Suprapubic skin (tissue), 4 donors: ENCODE measurements around the gene C19orf12. TPM values are rescaled to one million over a fixed set of nuclear protein-coding genes. Genes with fewer than 3 reads are reported as not detected.
A peak's percentile ranks its signal among the peaks of the same experiment; 100 is the strongest.

Experiments
- DNase-seq, 2 donors: peaks; one replicate each; pipeline ENCODE4 v3.0.0-alpha.2; 2019; ENCODE audit warnings: low spot score in 2 of 2
- H3K27ac ChIP-seq: fragments of 200-600 bp; sonication (generic); one replicate; pipeline ENCODE4 v1.5.1; 2019
- H3K27me3 ChIP-seq: fragments of 200-600 bp; sonication (generic); one replicate; pipeline ENCODE4 v1.5.1; 2019
- H3K36me3 ChIP-seq: fragments of 200-600 bp; sonication (generic); one replicate; pipeline ENCODE4 v1.5.1; 2019
- H3K4me1 ChIP-seq: fragments of 200-600 bp; sonication (generic); one replicate; pipeline ENCODE4 v1.5.1; 2019
- H3K4me3 ChIP-seq: fragments of 200-600 bp; sonication (generic); one replicate; pipeline ENCODE4 v1.5.1; 2019; ENCODE audit warnings: mild to moderate bottlenecking
- H3K9me3 ChIP-seq: fragments of 200-600 bp; sonication (generic); one replicate; pipeline ENCODE4 v1.5.1; 2019
- EP300 ChIP-seq: sonication (generic); formaldehyde crosslinking; IDR thresholded peaks from one replicate; pipeline ENCODE4 v1.6.1; 2017; ENCODE audit warnings: antibody characterized with exemption
- POLR2A ChIP-seq, 2 donors: fragments of 450-650 bp; IDR thresholded peaks; one replicate each; pipeline ENCODE4 v1.6.1; 2017; ENCODE audit warnings: antibody characterized with exemption in 2 of 2, mild to moderate bottlenecking in 2 of 2, moderate library complexity in 2 of 2
- POLR2AphosphoS5 ChIP-seq, 3 donors: sonication (generic); formaldehyde crosslinking; IDR thresholded peaks; one replicate each; pipeline ENCODE4 v1.6.1; 2017; ENCODE audit warnings: antibody characterized with exemption in 3 of 3
- whole genome bisulfite sequencing: methylation state at CpG from one replicate; pipeline ENCODE4 v1.1.5; 2018; 5-methylcytosine and 5-hydroxymethylcytosine counted together
- total RNA-seq, 4 donors: library from RNA; depleted of rRNA; stranded (reverse); fragments of >200 nt; gene quantifications; one replicate each; pipeline ENCODE4 v1.1.0, GENCODE V29; 2016
- TF ChIP-seq, protein P1 (sequence below), 2 donors: fragments of 200-600 bp in 1 of 2; fragments of 450-650 bp in 1 of 2; sonication (generic) in 1 of 2; IDR thresholded peaks; one replicate each; pipeline ENCODE4 v1.5.1; 2016 to 2019; ENCODE audit warnings: antibody characterized with exemption in 2 of 2, mild to moderate bottlenecking in 1 of 2, moderate library complexity in 1 of 2

Gene C19orf12
- total RNA-seq, 4 donors from 2014 or later = 19.6 to 35.8 (median 27.3) TPM

DNA sequence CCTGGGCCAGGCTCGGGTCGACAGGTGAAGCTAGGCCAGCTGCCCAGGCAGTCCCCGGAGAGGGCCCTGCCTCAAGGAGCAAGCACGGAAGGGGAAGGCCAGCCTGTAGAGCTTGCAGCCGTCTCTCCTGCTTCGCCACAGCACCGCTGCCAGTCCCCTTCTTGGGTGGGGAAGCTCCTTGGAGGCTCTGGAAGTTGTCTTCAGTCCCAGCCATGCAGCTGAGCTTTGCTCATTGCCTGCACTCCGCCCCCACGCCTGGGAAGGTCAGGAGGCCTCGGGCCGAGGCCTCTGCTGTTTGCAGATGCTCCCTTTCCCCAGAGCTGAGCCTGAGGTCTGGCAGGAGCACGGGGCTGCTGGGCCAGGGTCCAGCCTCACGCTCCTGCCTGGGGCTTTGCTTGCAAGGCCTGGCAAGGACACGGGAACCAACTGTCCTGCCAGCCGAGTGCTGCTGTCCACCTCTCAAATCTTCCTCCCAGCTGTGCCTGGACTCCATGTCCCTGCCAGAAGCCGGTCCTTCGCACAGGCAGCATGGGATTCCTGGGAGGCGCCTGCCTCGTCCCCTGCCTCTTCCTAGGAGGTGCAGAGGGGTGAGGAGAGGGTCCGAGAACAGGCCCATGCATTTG lies 36.5 kb downstream of the C19orf12 start:
- Histone ChIP-seq H3K36me3 (peaks cover 22% of the 10 kb centered on the region), H3K27ac (peak overlapping the region; percentile 56), H3K27me3 (no peaks in the 10 kb centered on the region), H3K4me1 (peaks cover 78% of the 10 kb centered on the region), H3K9me3 (no peaks in the 10 kb centered on the region), H3K4me3 (no peak overlapping the region)
- DNase-seq = peak in 1 of 2 donors; percentile 75
- 60% methylated on average over 1 of the region's 20 CpGs for WGBS
- TF ChIP-seq POLR2AphosphoS5 (IDR thresholded peaks at IDR 0.05) (peak in 1 of 3 donors; percentile 52), EP300 (no peak), POLR2A (IDR thresholded peaks at IDR 0.05) (no peak)
- TF ChIP-seq, protein P1, sequence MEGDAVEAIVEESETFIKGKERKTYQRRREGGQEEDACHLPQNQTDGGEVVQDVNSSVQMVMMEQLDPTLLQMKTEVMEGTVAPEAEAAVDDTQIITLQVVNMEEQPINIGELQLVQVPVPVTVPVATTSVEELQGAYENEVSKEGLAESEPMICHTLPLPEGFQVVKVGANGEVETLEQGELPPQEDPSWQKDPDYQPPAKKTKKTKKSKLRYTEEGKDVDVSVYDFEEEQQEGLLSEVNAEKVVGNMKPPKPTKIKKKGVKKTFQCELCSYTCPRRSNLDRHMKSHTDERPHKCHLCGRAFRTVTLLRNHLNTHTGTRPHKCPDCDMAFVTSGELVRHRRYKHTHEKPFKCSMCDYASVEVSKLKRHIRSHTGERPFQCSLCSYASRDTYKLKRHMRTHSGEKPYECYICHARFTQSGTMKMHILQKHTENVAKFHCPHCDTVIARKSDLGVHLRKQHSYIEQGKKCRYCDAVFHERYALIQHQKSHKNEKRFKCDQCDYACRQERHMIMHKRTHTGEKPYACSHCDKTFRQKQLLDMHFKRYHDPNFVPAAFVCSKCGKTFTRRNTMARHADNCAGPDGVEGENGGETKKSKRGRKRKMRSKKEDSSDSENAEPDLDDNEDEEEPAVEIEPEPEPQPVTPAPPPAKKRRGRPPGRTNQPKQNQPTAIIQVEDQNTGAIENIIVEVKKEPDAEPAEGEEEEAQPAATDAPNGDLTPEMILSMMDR (IDR thresholded peaks at IDR 0.05) = no peak

DNA sequence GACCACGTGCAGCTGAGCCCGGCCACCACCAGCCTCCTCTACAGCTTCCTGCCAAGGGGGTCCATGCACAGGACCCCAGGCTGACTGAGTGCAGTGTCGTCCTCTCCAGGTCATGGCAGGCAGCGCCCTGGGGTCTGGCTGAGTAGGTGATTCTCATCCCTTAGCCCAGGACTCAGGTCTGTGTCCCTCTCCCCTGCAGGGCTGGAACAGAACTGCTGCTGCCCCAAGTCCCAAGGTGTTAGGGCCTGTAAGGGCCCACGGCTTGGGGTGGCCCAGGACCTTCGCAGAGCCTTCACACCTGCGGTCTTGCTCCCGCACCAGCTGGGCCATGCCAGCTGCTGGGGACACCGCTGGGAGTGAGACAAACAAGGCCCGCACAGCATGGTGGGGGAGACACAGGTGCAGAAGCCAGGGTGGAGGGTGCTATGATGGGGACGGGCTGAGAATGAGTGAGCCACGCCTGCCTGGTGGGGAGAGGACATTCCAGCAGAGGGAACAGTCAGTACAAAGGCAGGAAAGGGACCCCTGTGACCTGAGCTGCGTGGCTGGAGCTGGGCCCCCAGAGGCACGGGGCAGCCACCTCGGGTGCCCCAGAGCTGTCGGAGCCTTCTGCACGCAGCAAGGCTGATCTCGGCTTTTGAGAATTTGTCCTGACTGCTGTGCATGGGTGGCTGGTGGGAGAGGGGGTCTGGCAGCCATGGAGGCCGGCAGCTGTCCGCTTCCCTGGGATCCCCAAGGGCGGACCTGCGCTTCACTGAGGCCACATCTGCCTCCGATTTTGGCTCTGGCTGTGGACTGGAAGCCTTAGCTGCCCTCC lies 37.9 kb downstream of the C19orf12 start:
- peak overlapping the region; percentile 56 for H3K27ac ChIP-seq
- no peak overlapping the region for H3K4me3 ChIP-seq
- H3K27me3 ChIP-seq = no peaks in the 10 kb centered on the region
- peaks cover 84% of the 10 kb centered on the region for H3K4me1 ChIP-seq
- DNase-seq = no peak
- H3K36me3 ChIP-seq = peaks cover 24% of the 10 kb centered on the region
- 88% methylated on average over 15 of the region's 23 CpGs for WGBS
- H3K9me3 ChIP-seq = no peaks in the 10 kb centered on the region
- TF ChIP-seq EP300 = no peak
- TF ChIP-seq, protein P1 (IDR thresholded peaks at IDR 0.05) = no peak
- no peak for TF ChIP-seq POLR2A (IDR thresholded peaks at IDR 0.05)
- TF ChIP-seq POLR2AphosphoS5 (IDR thresholded peaks at IDR 0.05) = no peak

DNA sequence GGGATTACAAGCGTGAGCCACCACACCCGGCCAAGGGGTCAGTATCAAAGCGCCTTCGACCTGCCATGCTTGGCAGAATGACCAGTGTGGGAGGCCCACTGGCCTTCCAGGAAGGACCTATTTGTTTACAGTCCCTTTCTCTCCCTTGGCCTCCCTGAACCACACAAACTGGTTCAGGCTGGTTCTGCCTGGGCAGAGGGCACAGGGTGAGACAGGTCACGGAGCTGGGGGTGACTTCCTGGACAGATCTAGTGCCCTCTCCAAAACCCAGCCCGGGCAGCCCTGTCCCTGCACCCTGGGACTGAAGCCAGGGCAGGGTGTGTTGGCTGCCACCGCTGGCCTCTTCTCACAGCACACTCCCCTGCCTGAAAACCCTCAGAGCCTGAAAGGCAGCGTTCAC lies 38.5 kb downstream of the C19orf12 start:
- TF ChIP-seq POLR2AphosphoS5 (IDR thresholded peaks at IDR 0.05) (no peak), EP300 (no peak), POLR2A (IDR thresholded peaks at IDR 0.05) (no peak)
- TF ChIP-seq, protein P1 (IDR thresholded peaks at IDR 0.05) = no peak

DNA sequence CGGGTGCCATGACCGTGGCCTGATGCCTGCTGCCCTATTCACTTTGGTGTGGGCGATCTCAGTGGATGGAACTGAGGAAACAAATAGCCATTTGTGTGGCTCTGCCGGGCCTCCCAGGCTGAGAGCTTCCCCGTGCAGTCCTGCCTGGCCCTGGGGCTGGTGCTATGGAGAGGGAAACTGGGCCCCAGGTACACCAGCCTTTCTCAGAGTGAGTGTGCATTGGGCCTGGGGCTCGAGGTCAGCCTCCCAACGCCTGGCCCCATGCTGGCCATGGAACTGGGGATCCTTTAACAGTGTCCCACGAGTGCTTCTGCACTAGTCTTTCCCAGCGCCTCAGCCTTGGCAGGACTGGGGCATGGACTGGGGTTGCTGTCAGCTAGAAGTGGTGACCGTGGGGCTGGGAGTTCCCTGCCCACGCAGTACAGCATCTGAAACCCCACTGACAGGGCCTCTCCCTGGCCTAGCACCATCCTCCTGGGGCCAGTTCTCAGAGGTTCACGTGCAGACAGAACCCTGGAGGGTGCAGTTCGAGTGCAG lies 39.3 kb downstream of the C19orf12 start:
- TF ChIP-seq POLR2A (IDR thresholded peaks at IDR 0.05) = no peak
- TF ChIP-seq, protein P1 (IDR thresholded peaks at IDR 0.05) = no peak
- TF ChIP-seq EP300 = no peak
- no peak for TF ChIP-seq POLR2AphosphoS5 (IDR thresholded peaks at IDR 0.05)
- WGBS = 86% methylated on average over 6 of the region's 13 CpGs
- no peak for DNase-seq
- peak overlapping the region; percentile 47 for H3K27ac ChIP-seq
- H3K4me3 ChIP-seq = no peak overlapping the region
- no peaks in the 10 kb centered on the region for H3K27me3 ChIP-seq
- H3K36me3 ChIP-seq = peaks cover 24% of the 10 kb centered on the region
- H3K9me3 ChIP-seq = no peaks in the 10 kb centered on the region
- H3K4me1 ChIP-seq = peaks cover 79% of the 10 kb centered on the region

More for the DNA sequence above, 38.5 kb downstream of the C19orf12 start:
- Histone ChIP-seq H3K27ac (peak overlapping the region; percentile 16), H3K4me3 (no peak overlapping the region), H3K27me3 (no peaks in the 10 kb centered on the region), H3K4me1 (peaks cover 84% of the 10 kb centered on the region), H3K9me3 (no peaks in the 10 kb centered on the region), H3K36me3 (peaks cover 24% of the 10 kb centered on the region)
- DNase-seq = no peak
- WGBS = 17% methylated on average over 1 of the region's 8 CpGs

DNA sequence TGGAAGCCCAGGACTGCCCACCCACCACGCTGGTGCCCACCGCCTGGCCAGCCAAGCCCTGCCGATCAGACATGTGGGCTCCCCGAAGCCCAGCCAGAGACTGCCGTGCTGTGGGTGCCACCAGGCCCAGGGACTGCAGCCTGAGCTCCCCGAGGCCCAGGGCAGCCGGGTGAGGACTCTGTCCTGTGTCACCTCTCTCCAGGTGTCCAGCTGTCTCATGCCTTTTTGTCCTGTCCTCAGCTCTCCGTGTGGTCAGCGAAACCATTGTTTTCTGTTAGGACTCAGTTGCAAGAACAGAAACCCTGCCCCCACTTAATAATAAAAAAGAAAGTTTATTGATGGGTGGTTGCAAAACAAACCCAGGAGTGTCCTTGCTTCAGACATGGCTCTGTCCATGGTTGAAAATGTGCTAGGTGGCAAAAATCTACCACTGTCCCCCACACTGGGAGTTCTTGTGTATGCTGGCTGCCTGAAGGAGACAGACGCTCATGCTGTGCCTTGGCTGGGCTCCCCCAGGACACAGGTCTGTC lies 39.9 kb downstream of the C19orf12 start:
- TF ChIP-seq POLR2A (IDR thresholded peaks at IDR 0.05) = no peak
- TF ChIP-seq POLR2AphosphoS5 (IDR thresholded peaks at IDR 0.05) = no peak
- TF ChIP-seq, protein P1 (IDR thresholded peaks at IDR 0.05) = no peak
- no peak for TF ChIP-seq EP300
- Histone ChIP-seq H3K27me3 (no peaks in the 10 kb centered on the region), H3K36me3 (peaks cover 24% of the 10 kb centered on the region), H3K4me3 (no peak overlapping the region), H3K27ac (peak overlapping the region; percentile 47), H3K9me3 (no peaks in the 10 kb centered on the region), H3K4me1 (peaks cover 75% of the 10 kb centered on the region)
- no peak for DNase-seq
- WGBS = 96% methylated on average over 4 of the region's 10 CpGs
